Heart right ventricle (tissue), 16 donors: ENCODE results near the gene NUP88. TPM values are rescaled to one million over a fixed set of nuclear protein-coding genes. Genes with fewer than 3 reads are reported as not detected.
"Not testable (repeated sequence)": the region's sequence is repeated elsewhere in the genome, so short reads cannot be mapped to it uniquely, and the experiment has no call there.

Source experiments
- ATAC-seq, 8 donors: fragments of 200-7000 bp; cut with Tn5 transposase; one replicate each; pipeline ENCODE4 v1.9.1; 2020; ENCODE audit warnings: mild to moderate bottlenecking in 8 of 8, moderate library complexity in 8 of 8, moderate number of reproducible peaks in 1 of 8
- DNase-seq, 2 donors: peaks; one replicate each; pipeline ENCODE4 v3.0.0-alpha.2; 2020
- H3K27ac ChIP-seq, 10 donors: fragments of 200-600 bp; sonication (generic) in 2 of 10; one replicate each; pipeline versions ENCODE4 v1.5.0 to v1.8.0; 2020 to 2022; ENCODE audit warnings: mild to moderate bottlenecking in 3 of 10
- H3K27me3 ChIP-seq, 7 donors: fragments of 200-600 bp; one replicate each; pipeline ENCODE4 v1.8.0; 2021 to 2022; ENCODE audit warnings: mild to moderate bottlenecking in 2 of 7
- H3K36me3 ChIP-seq, 9 donors: fragments of 200-600 bp; sonication (generic) in 1 of 9; one replicate each; pipeline versions ENCODE4 v1.5.0 to v1.8.0; 2020 to 2022; ENCODE audit warnings: mild to moderate bottlenecking in 2 of 9
- H3K4me1 ChIP-seq, 9 donors: fragments of 200-600 bp; sonication (generic) in 1 of 9; one replicate each; pipeline versions ENCODE4 v1.5.0 to v1.8.0; 2020 to 2022; ENCODE audit warnings: mild to moderate bottlenecking in 4 of 9
- H3K4me3 ChIP-seq, 10 donors: fragments of 200-600 bp; sonication (generic) in 2 of 10; one replicate each; pipeline versions ENCODE4 v1.5.0 to v1.8.0; 2020 to 2022; ENCODE audit warnings: mild to moderate bottlenecking in 7 of 10, moderate library complexity in 2 of 10
- H3K9me3 ChIP-seq, 11 donors: fragments of 200-600 bp in 10 of 11; sonication (generic) in 2 of 11; one replicate each; pipeline versions ENCODE4 v1.5.0 to v1.8.0; 2013 to 2022; ENCODE audit warnings: mild to moderate bottlenecking in 2 of 11, control low read depth in 1 of 11, moderate library complexity in 1 of 11
- CTCF ChIP-seq, 9 donors: fragments of 200-600 bp; sonication (generic) in 2 of 9; IDR thresholded peaks; one replicate each; pipeline versions ENCODE4 v1.5.0 to v1.8.0; 2021 to 2022; ENCODE audit warnings: antibody characterized with exemption in 9 of 9, mild to moderate bottlenecking in 5 of 9, moderate library complexity in 1 of 9
- WGBS, 2 donors: extraction: QIAGEN DNeasy Blood & Tissue Kit; methylation state at CpG; one replicate each; pipeline ENCODE4 v1.1.7; 2013; ENCODE audit warnings: inconsistent platforms in 1 of 2; 5-methylcytosine and 5-hydroxymethylcytosine counted together
- intact Hi-C, 10 donors: fragments of 100-400 bp; cut with DNase I; formaldehyde crosslinking; loops; one replicate each; pipeline versions ENCODE4 v1.11.1 to v1.14.2; 2022
- polyA plus RNA-seq, 2 donors: library from polyadenylated mRNA; stranded (reverse); fragments of 200-250 nt; gene quantifications; one replicate each; pipeline ENCODE4 v1.2.3, GENCODE V29; 2013
- total RNA-seq, 10 donors: library from RNA; stranded (reverse); fragmentation: NEBNext Ultra II Directional in 3 of 10; extraction: Animal tissue kit (Norgen Biotek cat#: 25700) in 3 of 10; gene quantifications; one replicate each; pipeline versions ENCODE4 v1.2.1 to v1.2.4, GENCODE V29; 2021 to 2023
- donor health status: Arrhythmogenic right ventricular cardiomyopathy.
- donor health status: ischemic (EF 13 %, LVEDD 7.1; RV severe dilation, severe dysfunction).
- donor health status: healthy with polysubstance abuse.
- donor health status: DM: no; HTN: yes; CAD: no.
- donor health status: DM: no; HTN: no; CAD: no.
- donor health status: ischemic (EF 25% LVEDD 6.9; RV normal size, moderate dysfunction).
- donor health status: ischemic (EF 25% LVEDD 5.7; RV mildly dilated, moderate dysfunction).
- donor health status: healthy.
- donor health status: DM: yes; HTN: yes; CAD: no.
- donor health status: Ischemic cardiomyopathy.
- donor health status: ischemic (EF 35%, LVEDD 5.7; RV mildly dilated, moderate dysfunction).
- donor health status: nonischemic (EF 11% LVEDD 7.7; RV severe dilation, severe dysfunction).
- donor health status: DM: yes; HTN: yes; CAD: no.
- donor health status: PGD.
- donor health status: ischemic (EF 29% LVEDD 5.4; RV normal size, mild dysfunction).
- donor health status: nonischemic (EF 23%, LVEDD 6.1; RV moderate dilation, normal function).

The NUP88 gene
- total and polyA plus RNA-seq, 12 donors, result 23.3 to 59.7 (median 35.5) TPM

GRCh38 chr17:5434984-5435383, 15.5 kb upstream of the NUP88 start:
- Histone ChIP-seq H3K9me3 (no peaks in the 10 kb centered on the region), H3K36me3 (peaks cover 0 to 79% (median 49%) of the 10 kb centered on the region in 9 donors), H3K4me3 (no peak overlapping the region), H3K27me3 (no peaks in the 10 kb centered on the region), H3K4me1 (peaks cover 5 to 35% (median 24%) of the 10 kb centered on the region in 9 donors), H3K27ac (no peak overlapping the region)
- WGBS, 2 donors, result 94 to 96% methylated on average over 2 of the region's 2 CpGs
- TF ChIP-seq CTCF (IDR thresholded peaks at IDR 0.05), result no peak
- no peak for ATAC-seq
- DNase-seq, result no peak
- intact Hi-C loops, result loop anchor here in 3 of 10 donors (5.0 to 10.0 kb wide), 2 partner anchors 188 to 190 kb away; no protein-coding TSS in a partner anchor

GRCh38 chr17:5431949-5432556, 12.6 kb upstream of the NUP88 start:
- no peak overlapping the region for H3K4me3 ChIP-seq
- no peak for TF ChIP-seq CTCF (IDR thresholded peaks at IDR 0.05)
- DNase-seq (no peak), ATAC-seq (no peak)
- H3K27ac ChIP-seq, result no peak overlapping the region
- intact Hi-C loops, result loop anchor here in 1 of 10 donors (10.0 kb wide), 1 partner anchor 187 kb away; no protein-coding TSS in a partner anchor
- 87 to 90% methylated on average over 3 of the region's 3 CpGs for WGBS, 2 donors
- H3K9me3 ChIP-seq, result no peaks in the 10 kb centered on the region
- H3K27me3 ChIP-seq, result no peaks in the 10 kb centered on the region
- H3K36me3 ChIP-seq, result peaks cover 0 to 100% (median 64%) of the 10 kb centered on the region in 9 donors
- H3K4me1 ChIP-seq, result peaks cover 0 to 20% (median 6%) of the 10 kb centered on the region in 9 donors

DNA sequence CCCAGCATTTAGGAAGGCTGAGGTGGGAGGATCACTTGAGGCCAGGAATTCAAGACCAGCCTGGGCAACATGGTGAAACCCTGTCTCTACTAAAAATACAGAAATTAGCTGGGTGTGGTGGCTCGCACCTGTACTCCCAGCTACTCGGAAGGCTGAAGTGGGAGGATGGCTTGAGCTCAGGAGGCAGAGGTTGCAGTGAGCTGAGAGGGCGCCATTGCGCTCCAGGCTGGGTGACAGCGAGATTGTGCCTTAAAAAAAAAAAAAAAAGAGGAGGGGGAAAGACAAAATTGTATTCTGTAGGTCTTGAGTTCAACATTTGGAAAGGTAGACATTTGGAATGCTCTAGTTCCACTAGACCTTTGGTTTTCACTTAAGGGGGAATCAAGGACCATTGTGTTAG, 11.8 kb upstream of the NUP88 start:
- H3K27me3 ChIP-seq, H3K4me3 ChIP-seq, ATAC-seq, H3K27ac ChIP-seq, H3K9me3 ChIP-seq, DNase-seq: not testable (repeated sequence)
- Histone ChIP-seq H3K36me3 (peaks cover 0 to 100% (median 67%) of the 10 kb centered on the region in 9 donors), H3K4me1 (peaks cover 0 to 13% (median 5%) of the 10 kb centered on the region in 9 donors)
- 81 to 92% methylated on average over 5 of the region's 5 CpGs for WGBS, 2 donors
- intact Hi-C loops, result loop anchor here in 1 of 10 donors (10.0 kb wide), 1 partner anchor 186 kb away; no protein-coding TSS in a partner anchor

GRCh38 chr17:5430413-5430999, 11.0 kb upstream of the NUP88 start:
- peaks cover 0 to 13% (median 5%) of the 10 kb centered on the region in 9 donors for H3K4me1 ChIP-seq
- H3K4me3 ChIP-seq, result no peak overlapping the region
- H3K9me3 ChIP-seq, result no peaks in the 10 kb centered on the region
- intact Hi-C loops, result loop anchor here in 1 of 10 donors (10.0 kb wide), 1 partner anchor 186 kb away; no protein-coding TSS in a partner anchor
- H3K36me3 ChIP-seq, result peaks cover 0 to 100% (median 75%) of the 10 kb centered on the region in 9 donors
- DNase-seq (no peak), ATAC-seq (no peak)
- 92 to 98% methylated on average over 3 of the region's 3 CpGs for WGBS, 2 donors
- TF ChIP-seq CTCF (IDR thresholded peaks at IDR 0.05), result no peak
- H3K27me3 ChIP-seq, result no peaks in the 10 kb centered on the region
- H3K27ac ChIP-seq, result no peak overlapping the region
